AG04449 (cell line): Measurements from ENCODE around the gene EGF.
"Not testable (repeated sequence)": the region's sequence is repeated elsewhere in the genome, so short reads cannot be mapped to it uniquely, and the experiment has no call there.

Source experiments
- CTCF ChIA-PET: fragments of 350-600 bp; formaldehyde crosslinking; extraction: SDS; loops from one replicate; lab custom pipeline; 2021; ENCODE audit warnings: antibody characterized with exemption; lab: Yijun Ruan, JAX
- POLR2A ChIA-PET: fragments of 400-600, 350-600 bp; formaldehyde crosslinking; extraction: SDS; loops from one replicate; lab custom pipeline; 2020; ENCODE audit warnings: antibody characterized with exemption, inconsistent platforms; lab: Yijun Ruan, JAX
- DNase-seq: peaks from one replicate; pipeline ENCODE4 v3.0.0-alpha.2; 2010; ENCODE audit warnings: low read depth, low spot score
- H3K4me3 ChIP-seq: 2 replicates; pipeline ENCODE4 v1.5.1; 2011; ENCODE audit warnings: low read depth, mild to moderate bottlenecking, control low read depth, low read length
- TF ChIP-seq, protein P1 (sequence below): IDR thresholded peaks from one replicate; pipeline ENCODE4 v1.5.1; 2011; ENCODE audit warnings: mild to moderate bottlenecking, moderate library complexity, low read length, control low read depth, inconsistent platforms; ENCODE audit not compliant: insufficient read depth; ENCODE audit errors: missing control alignments

Gene EGF

DNA sequence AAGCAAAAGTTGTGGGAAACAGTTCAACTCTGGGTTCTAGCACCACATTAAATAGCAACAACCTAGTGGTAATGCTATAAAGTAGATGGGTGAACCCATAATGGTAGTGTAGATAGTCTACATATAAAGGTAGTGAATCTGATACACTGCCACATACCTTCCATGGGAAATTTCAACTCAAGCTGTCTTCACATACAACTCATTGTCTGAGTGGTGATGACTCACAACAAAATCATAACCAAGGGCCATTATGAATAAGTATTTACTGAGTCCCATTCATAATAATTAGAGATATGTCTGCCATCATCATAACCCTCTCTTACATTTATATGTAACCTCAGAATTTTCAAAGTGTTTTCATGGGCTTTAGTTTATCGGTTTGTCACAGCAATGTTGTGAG lies 34.8 kb downstream of the EGF start:
- no peak overlapping the region for H3K4me3 ChIP-seq
- TF ChIP-seq, protein P1, sequence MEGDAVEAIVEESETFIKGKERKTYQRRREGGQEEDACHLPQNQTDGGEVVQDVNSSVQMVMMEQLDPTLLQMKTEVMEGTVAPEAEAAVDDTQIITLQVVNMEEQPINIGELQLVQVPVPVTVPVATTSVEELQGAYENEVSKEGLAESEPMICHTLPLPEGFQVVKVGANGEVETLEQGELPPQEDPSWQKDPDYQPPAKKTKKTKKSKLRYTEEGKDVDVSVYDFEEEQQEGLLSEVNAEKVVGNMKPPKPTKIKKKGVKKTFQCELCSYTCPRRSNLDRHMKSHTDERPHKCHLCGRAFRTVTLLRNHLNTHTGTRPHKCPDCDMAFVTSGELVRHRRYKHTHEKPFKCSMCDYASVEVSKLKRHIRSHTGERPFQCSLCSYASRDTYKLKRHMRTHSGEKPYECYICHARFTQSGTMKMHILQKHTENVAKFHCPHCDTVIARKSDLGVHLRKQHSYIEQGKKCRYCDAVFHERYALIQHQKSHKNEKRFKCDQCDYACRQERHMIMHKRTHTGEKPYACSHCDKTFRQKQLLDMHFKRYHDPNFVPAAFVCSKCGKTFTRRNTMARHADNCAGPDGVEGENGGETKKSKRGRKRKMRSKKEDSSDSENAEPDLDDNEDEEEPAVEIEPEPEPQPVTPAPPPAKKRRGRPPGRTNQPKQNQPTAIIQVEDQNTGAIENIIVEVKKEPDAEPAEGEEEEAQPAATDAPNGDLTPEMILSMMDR = no peak
- CTCF ChIA-PET = no interaction called here
- DNase-seq = no peak
- POLR2A ChIA-PET = no interaction called here

DNA sequence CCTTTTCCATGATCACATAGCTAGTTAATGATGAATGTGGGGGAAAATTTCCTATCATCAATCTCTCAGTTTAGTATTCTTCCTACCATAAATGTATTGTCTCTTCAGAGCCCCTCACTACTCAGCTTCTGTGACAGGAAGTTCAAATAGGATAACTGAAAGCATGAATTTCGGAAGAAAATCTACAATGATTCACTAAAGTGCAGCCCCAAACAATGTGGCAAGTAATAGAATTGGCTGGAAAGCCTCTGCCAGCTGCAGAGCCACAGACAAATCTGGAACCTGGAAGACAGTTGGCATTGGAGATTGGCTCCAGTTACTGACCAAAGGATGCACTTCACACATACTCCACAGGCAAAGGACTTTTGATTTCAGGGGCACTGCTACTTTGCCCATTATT lies 35.2 kb downstream of the EGF start:
- ChIA-PET POLR2A (no interaction called here), CTCF (no interaction called here)

DNA sequence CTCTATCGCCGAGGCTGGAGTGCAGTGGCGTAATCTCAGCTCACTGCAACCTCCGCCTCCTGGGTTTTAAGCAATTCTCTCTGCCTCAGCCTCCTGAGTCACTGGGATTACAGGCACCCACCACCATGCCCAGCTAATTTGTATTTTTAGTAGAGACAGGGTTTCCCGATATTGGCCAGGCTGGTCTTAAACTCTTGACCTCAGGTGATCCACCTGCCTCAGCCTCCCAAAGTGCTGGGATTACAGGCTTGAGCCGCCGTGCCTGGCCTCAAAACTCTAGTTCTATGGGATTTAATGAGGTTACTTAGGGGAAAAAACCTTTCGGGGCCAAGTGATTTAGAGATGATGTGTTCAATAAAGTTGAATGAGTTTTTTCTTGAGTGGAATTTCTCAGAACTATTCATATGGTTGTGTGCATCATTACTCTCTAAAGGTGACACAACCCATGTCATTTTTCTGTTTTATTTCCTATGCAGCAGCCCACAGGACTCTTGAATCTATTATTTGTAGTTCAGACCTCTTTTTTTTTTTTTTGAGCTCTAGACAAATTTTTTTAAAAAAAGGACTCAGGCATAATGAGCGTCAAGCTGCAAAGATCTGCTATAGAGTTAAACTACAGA lies 36.5 kb downstream of the EGF start:
- H3K4me3 ChIP-seq, POLR2A ChIA-PET, DNase-seq, CTCF ChIA-PET: not testable (repeated sequence)

More for the DNA sequence above, 35.2 kb downstream of the EGF start:
- TF ChIP-seq, protein P1 = no peak
- H3K4me3 ChIP-seq = no peak overlapping the region
- no peak for DNase-seq

DNA sequence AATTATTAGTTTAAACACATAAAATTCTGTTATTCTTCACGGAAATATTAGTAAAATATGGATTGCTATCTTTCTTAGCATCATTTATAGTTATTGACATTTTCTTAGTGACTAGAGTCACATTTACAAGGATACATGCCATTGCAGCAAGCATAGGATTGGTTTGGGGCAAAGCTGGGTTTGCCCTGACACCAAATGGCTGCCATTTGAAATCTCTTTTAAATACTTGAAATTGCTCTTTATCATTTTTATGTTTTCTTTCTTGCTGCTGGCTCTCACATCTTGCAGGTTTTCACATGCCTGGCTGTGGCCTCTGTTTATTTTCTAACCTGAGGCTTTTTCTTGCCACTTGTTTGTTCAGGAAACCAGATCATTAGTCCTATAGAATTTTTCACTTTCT lies 39.9 kb downstream of the EGF start:
- CTCF ChIA-PET = interaction anchor here (1.1 kb wide), 1 partner anchor 26 kb away, joined by 3 read pairs; no protein-coding TSS in a partner anchor

DNA sequence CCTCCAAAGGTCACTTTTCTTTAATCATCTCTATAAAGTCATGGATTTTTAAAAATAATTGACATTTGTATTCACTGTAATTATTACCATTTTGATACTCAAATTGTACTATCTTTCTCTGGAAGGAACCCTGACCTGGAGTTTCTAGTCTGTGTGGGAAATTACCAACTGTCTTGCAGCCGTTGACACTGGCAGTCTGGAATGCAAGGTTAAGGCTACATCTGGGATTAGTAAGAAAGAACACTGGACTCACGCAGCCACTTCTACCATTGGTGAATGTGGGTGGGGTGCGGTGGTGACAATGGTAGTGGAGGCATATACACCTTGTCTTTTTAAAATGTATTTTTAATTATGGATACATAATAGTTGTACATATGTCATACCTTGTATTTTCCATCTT lies 40.9 kb downstream of the EGF start:
- CTCF ChIA-PET = interaction anchor here (1.1 kb wide), 1 partner anchor 25 kb away, joined by 3 read pairs; no protein-coding TSS in a partner anchor

More for the DNA sequence above, 39.9 kb downstream of the EGF start:
- POLR2A ChIA-PET = no interaction called here
- H3K4me3 ChIP-seq = no peak overlapping the region
- no peak for DNase-seq
- TF ChIP-seq, protein P1 = no peak

DNA sequence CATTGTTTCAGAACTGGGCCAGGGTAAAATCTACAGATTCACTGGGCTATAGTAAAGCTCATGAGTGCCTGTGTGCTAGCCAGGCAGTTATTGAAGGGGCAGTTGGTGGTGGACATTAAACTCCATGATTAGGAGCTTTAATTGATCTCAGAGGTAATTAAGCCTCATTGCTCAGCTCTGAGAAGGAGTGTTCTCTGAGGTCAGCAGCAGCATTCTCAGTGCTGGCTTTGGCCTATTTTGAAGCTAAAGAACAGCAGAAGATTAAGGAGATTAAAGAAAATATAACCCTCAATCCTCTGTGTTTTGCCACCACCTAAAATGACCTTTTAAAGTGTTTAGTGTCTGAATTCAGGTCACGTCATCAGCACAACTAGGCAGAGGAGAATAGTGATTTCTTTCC lies 42.5 kb downstream of the EGF start:
- no peak overlapping the region for H3K4me3 ChIP-seq
- TF ChIP-seq, protein P1 = no peak
- CTCF ChIA-PET = interaction anchor here (1.0 kb wide), 1 partner anchor 23 kb away, joined by 4 read pairs; no protein-coding TSS in a partner anchor
- POLR2A ChIA-PET = no interaction called here
- DNase-seq = no peak

More for the DNA sequence above, 40.9 kb downstream of the EGF start:
- POLR2A ChIA-PET = no interaction called here
- no peak for DNase-seq
- TF ChIP-seq, protein P1 = no peak
- no peak overlapping the region for H3K4me3 ChIP-seq

DNA sequence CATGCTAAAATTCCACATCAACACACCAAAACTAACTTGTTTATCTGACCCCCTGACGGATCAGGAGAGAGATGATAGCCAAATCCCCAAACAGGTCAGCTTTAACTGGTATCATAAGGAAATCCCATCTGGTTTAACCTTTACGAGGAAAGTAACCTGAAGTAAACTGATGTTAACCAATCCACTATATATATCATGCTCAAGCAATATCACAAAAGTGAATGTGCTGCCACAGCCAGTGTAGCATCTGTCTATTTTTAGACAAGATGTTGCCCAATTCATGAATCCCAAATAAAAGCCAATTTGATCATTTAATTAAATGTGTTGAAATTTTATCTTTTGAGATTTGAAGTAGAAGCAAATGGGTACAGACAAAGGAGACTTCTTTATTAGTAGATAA lies 44.5 kb downstream of the EGF start:
- ChIA-PET POLR2A (no interaction called here), CTCF (no interaction called here)
- no peak for DNase-seq
- H3K4me3 ChIP-seq = no peak overlapping the region
- TF ChIP-seq, protein P1 = no peak
